ENCODE results near the gene CDK4. TPM values are rescaled to one million over a fixed set of nuclear protein-coding genes. Genes with fewer than 3 reads are reported as not detected.
A peak's percentile ranks its signal among the peaks of the same experiment; 100 is the strongest.

Gene CDK4
- total RNA-seq = 100 to 1,000 TPM; 150 to 154 TPM

GRCh38 chr12:57751788-57752667, at the start of gene CDK4:
TSS of gene CDK4 (minus strand) at chr12:57752310. CDS start at chr12:57751717, 593 bp downstream.
- DNase-seq (peak; percentile 98 to 99), ATAC-seq (replicated peaks in 1 of 2) (peak; percentile 82 to 85)
- peak within 1 kb of the TSS; percentile 91 to 98 for H3K4me3 Mint-ChIP-seq
- peaks cover 59% of the 10 kb centered on the region for H3K4me1 Mint-ChIP-seq (ENCODE audit: low read depth)
- H3K9me3 Mint-ChIP-seq = no peaks in the 10 kb centered on the region
- H3K27me3 Mint-ChIP-seq (ENCODE audit: low read depth) = no peaks in the 10 kb centered on the region
- H3K36me3 Mint-ChIP-seq (ENCODE audit: insufficient read depth in 2 of 2) = peaks cover 15 to 35% of the 10 kb centered on the region in 2 donors
- peak within 1 kb of the TSS; percentile 77 for H3K27ac Mint-ChIP-seq

DNA sequence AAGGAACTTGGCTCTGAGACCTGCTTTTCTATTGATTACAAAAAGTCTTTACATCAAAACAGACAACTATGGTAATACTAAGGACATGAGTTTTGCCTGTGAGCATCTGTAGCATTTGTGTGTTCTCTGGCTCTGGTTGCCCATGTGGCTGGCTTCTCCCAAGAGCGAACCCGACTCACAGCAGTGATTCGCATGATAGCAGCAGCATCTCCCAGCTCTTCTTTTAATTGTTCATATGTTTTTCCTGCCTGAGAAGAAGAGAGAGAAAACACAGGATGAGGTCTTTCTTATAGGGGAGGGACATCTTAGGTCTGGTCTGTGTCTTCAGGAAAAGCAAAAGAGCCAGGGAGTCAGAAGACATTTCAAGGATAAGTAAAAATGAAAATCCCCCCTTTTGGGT, 48.9 kb upstream of the CDK4 start:
- H3K9me3 Mint-ChIP-seq = no peaks in the 10 kb centered on the region
- no peak for DNase-seq
- no peak overlapping the region for H3K27ac Mint-ChIP-seq
- ATAC-seq (replicated peaks in 1 of 2) = no peak
- peaks cover 0 to 16% of the 10 kb centered on the region in 2 donors for H3K36me3 Mint-ChIP-seq (ENCODE audit: insufficient read depth in 2 of 2)
- no peaks in the 10 kb centered on the region for H3K27me3 Mint-ChIP-seq (ENCODE audit: low read depth)
- no peak overlapping the region for H3K4me3 Mint-ChIP-seq
- H3K4me1 Mint-ChIP-seq (ENCODE audit: low read depth) = no peaks in the 10 kb centered on the region

- H3K27ac Mint-ChIP-seq = peak overlapping the region; percentile 32
- peaks cover under 1 to 27% of the 10 kb centered on the region in 2 donors for H3K36me3 Mint-ChIP-seq (ENCODE audit: insufficient read depth in 2 of 2)
- H3K4me3 Mint-ChIP-seq = no peak overlapping the region
- H3K27me3 Mint-ChIP-seq (ENCODE audit: low read depth) = no peaks in the 10 kb centered on the region
- H3K4me1 Mint-ChIP-seq (ENCODE audit: low read depth) = peaks cover 12% of the 10 kb centered on the region
- DNase-seq (no peak), ATAC-seq (replicated peaks in 1 of 2) (no peak)
- H3K9me3 Mint-ChIP-seq = no peaks in the 10 kb centered on the region
Measured at GRCh38 chr12:57797933-57798332, 45.8 kb upstream of the CDK4 start.

- Mint-ChIP-seq H3K36me3 (ENCODE audit: insufficient read depth in 2 of 2) (peaks cover 2 to 25% of the 10 kb centered on the region in 2 donors), H3K4me3 (no peak overlapping the region), H3K27me3 (ENCODE audit: low read depth) (no peaks in the 10 kb centered on the region), H3K9me3 (no peaks in the 10 kb centered on the region), H3K4me1 (ENCODE audit: low read depth) (peaks cover 12% of the 10 kb centered on the region), H3K27ac (no peak overlapping the region)
- ATAC-seq (replicated peaks in 1 of 2) (no peak), DNase-seq (no peak)
Measured at GRCh38 chr12:57796996-57797395, 44.9 kb upstream of the CDK4 start.

GRCh38 chr12:57795354-57795753, 43.2 kb upstream of the CDK4 start:
- Mint-ChIP-seq H3K27ac (peak overlapping the region; percentile 66), H3K27me3 (ENCODE audit: low read depth) (no peaks in the 10 kb centered on the region), H3K4me1 (ENCODE audit: low read depth) (peaks cover 12% of the 10 kb centered on the region), H3K4me3 (no peak overlapping the region), H3K9me3 (no peaks in the 10 kb centered on the region), H3K36me3 (ENCODE audit: insufficient read depth in 2 of 2) (peaks cover 2 to 25% of the 10 kb centered on the region in 2 donors)
- no peak for ATAC-seq (replicated peaks in 1 of 2)
- no peak for DNase-seq

- H3K36me3 Mint-ChIP-seq (ENCODE audit: insufficient read depth in 2 of 2) = peaks cover 2 to 20% of the 10 kb centered on the region in 2 donors
- H3K27ac Mint-ChIP-seq = peak overlapping the region; percentile 79
- peaks cover 12% of the 10 kb centered on the region for H3K4me1 Mint-ChIP-seq (ENCODE audit: low read depth)
- DNase-seq (no peak), ATAC-seq (replicated peaks in 1 of 2) (no peak)
- H3K27me3 Mint-ChIP-seq (ENCODE audit: low read depth) = no peaks in the 10 kb centered on the region
- H3K4me3 Mint-ChIP-seq = peak overlapping the region in 1 of 2 donors; percentile 23
- no peaks in the 10 kb centered on the region for H3K9me3 Mint-ChIP-seq
Measured at GRCh38 chr12:57793920-57794319, 41.8 kb upstream of the CDK4 start.

- Mint-ChIP-seq H3K4me1 (ENCODE audit: low read depth) (peaks cover 20% of the 10 kb centered on the region), H3K27ac (peak overlapping the region; percentile 62), H3K27me3 (ENCODE audit: low read depth) (no peaks in the 10 kb centered on the region), H3K4me3 (peak overlapping the region; percentile 65 to 72), H3K36me3 (ENCODE audit: insufficient read depth in 2 of 2) (peaks cover 0 to 26% of the 10 kb centered on the region in 2 donors), H3K9me3 (no peaks in the 10 kb centered on the region)
- ATAC-seq (replicated peaks in 1 of 2) (no peak), DNase-seq (no peak)
Measured at GRCh38 chr12:57783861-57784260, 31.8 kb upstream of the CDK4 start.

DNA sequence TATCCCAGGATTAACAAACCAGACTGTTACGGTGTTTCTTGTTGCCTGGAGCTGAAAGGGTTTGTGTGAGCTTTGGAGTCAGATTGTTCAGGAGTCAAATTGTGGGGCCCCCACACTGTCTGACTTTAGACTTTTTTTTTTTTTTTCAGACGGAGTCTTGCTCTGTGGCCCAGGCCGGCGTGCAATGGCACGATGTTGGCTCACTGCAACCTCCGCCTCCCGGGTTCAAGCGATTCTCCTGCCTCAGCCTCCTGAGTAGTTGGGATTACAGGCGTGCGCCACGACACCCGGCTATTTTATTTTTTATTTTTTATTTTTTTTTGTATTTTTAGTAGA, 31.3 kb upstream of the CDK4 start:
- Mint-ChIP-seq H3K27me3 (ENCODE audit: low read depth) (no peaks in the 10 kb centered on the region), H3K9me3 (no peaks in the 10 kb centered on the region), H3K27ac (peak overlapping the region; percentile 97), H3K4me1 (ENCODE audit: low read depth) (peaks cover 20% of the 10 kb centered on the region), H3K4me3 (peak overlapping the region; percentile 98), H3K36me3 (ENCODE audit: insufficient read depth in 2 of 2) (peaks cover 0 to 24% of the 10 kb centered on the region in 2 donors)
- DNase-seq (no peak), ATAC-seq (replicated peaks in 1 of 2) (no peak)

DNA sequence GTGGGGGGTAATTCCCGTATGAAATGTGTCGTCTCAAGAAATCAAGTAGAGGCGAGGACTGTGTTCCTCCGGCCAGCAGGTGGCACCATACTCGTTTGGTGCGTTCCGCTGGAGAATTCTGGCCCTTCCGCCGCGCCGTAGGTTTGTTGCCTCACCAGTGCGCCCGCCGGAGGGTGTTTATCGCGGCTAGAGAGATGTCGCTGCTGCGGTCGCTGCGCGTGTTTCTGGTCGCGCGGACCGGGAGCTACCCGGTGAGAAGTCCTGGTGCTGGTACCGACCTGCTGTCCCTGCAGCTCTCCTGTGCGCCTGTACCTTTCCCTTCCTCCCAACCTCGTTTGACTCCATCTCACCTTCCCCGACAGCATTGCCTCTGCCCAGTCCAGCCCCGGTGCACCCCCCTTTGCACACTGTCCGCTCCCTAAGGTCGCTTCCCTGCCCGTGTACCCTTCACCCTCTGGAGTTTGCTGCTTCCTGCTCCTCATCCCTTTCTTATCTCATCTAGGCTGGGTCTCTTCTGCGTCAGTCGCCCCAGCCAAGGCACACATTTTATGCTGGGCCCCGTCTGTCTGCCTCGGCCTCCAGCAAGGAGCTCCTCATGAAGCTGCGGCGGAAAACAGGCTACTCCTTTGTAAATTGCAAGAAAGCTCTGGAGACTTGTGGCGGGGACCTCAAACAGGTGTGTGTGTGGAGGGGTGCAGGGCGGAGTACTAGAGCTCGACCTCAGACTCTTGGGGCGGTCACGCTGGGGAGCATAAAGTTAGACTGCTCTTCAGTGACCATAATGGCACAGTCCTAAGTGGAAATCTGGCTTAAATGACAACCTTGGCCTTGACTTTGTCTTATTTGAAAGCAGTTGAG, 30.7 kb upstream of the CDK4 start, which contains the start of gene TSFM:
TSS of gene TSFM (plus strand) at position 180 of the 858 bp plus-strand sequence. CDS start at position 195, 15 bp downstream.
- H3K27ac Mint-ChIP-seq = peak within 1 kb of the TSS; percentile 97
- H3K9me3 Mint-ChIP-seq = no peaks in the 10 kb centered on the region

GRCh38 chr12:57782243-57782607, 30.1 kb upstream of the CDK4 start:
- H3K4me1 Mint-ChIP-seq (ENCODE audit: low read depth) = peaks cover 20% of the 10 kb centered on the region
- peak in 1 of 2 donors; percentile 1 for ATAC-seq (replicated peaks in 1 of 2)

More for the DNA sequence above, 30.7 kb upstream of the CDK4 start, which contains the start of gene TSFM:
- Mint-ChIP-seq H3K4me1 (ENCODE audit: low read depth) (peaks cover 20% of the 10 kb centered on the region), H3K27me3 (ENCODE audit: low read depth) (no peaks in the 10 kb centered on the region), H3K36me3 (ENCODE audit: insufficient read depth in 2 of 2) (peaks cover 1 to 23% of the 10 kb centered on the region in 2 donors), H3K4me3 (peak within 1 kb of the TSS; percentile 98)
- peak; percentile 89 to 91 for ATAC-seq (replicated peaks in 1 of 2)
- DNase-seq = peak; percentile 97

GRCh38 chr12:57781801-57782200, 29.7 kb upstream of the CDK4 start:
- peaks cover 20% of the 10 kb centered on the region for H3K4me1 Mint-ChIP-seq (ENCODE audit: low read depth)

More at GRCh38 chr12:57782243-57782607, 30.1 kb upstream of the CDK4 start:
- no peak for DNase-seq
- H3K36me3 Mint-ChIP-seq (ENCODE audit: insufficient read depth in 2 of 2) = peaks cover 1 to 18% of the 10 kb centered on the region in 2 donors
- H3K27ac Mint-ChIP-seq = peak overlapping the region; percentile 97
- no peaks in the 10 kb centered on the region for H3K27me3 Mint-ChIP-seq (ENCODE audit: low read depth)
- H3K9me3 Mint-ChIP-seq = no peaks in the 10 kb centered on the region
- peak overlapping the region; percentile 98 for H3K4me3 Mint-ChIP-seq

DNA sequence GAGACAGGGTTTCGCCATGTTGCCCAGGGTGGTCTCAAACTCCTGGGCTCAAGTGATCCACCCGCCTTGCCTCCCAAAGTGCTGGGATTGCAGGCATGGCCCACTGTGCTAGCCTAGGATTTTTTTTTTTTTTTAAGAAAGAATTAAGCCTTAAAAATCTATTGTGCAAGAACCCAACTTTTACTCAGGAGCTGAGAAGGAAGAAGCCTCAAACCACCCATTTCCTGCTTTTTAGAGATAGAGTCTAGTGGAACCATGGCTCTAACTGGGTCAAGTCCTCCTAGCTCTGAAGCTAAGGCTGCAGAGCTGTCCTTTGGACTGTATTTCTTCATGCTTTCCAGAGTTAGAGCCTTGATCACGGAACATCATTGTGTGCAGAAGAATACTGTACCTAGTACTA, 29.1 kb upstream of the CDK4 start:
- Mint-ChIP-seq H3K4me1 (ENCODE audit: low read depth) (peaks cover 20% of the 10 kb centered on the region), H3K4me3 (no peak overlapping the region), H3K36me3 (ENCODE audit: insufficient read depth in 2 of 2) (peaks cover 1 to 13% of the 10 kb centered on the region in 2 donors), H3K27me3 (ENCODE audit: low read depth) (no peaks in the 10 kb centered on the region), H3K27ac (peak overlapping the region; percentile 97), H3K9me3 (no peaks in the 10 kb centered on the region)
- DNase-seq (no peak), ATAC-seq (replicated peaks in 1 of 2) (no peak)

More at GRCh38 chr12:57781801-57782200, 29.7 kb upstream of the CDK4 start:
- Mint-ChIP-seq H3K27me3 (ENCODE audit: low read depth) (no peaks in the 10 kb centered on the region), H3K9me3 (no peaks in the 10 kb centered on the region), H3K36me3 (ENCODE audit: insufficient read depth in 2 of 2) (peaks cover 1 to 18% of the 10 kb centered on the region in 2 donors), H3K27ac (peak overlapping the region; percentile 97), H3K4me3 (peak overlapping the region in 1 of 2 donors; percentile 98)
- ATAC-seq (replicated peaks in 1 of 2) (no peak), DNase-seq (no peak)
